HEK293T (cell line): Measurements from ENCODE around the gene CACNA1C.

ENCODE experiments used
- CTBP1 ChIP-seq: fragments of 450-650 bp; IDR thresholded peaks from 2 replicates; pipeline ENCODE4 v1.6.1; 2016; ENCODE audit warnings: borderline replicate concordance
- SP1 ChIP-seq: fragments of 450-650 bp; IDR thresholded peaks from 2 replicates; pipeline ENCODE4 v1.6.1; 2017

DNA sequence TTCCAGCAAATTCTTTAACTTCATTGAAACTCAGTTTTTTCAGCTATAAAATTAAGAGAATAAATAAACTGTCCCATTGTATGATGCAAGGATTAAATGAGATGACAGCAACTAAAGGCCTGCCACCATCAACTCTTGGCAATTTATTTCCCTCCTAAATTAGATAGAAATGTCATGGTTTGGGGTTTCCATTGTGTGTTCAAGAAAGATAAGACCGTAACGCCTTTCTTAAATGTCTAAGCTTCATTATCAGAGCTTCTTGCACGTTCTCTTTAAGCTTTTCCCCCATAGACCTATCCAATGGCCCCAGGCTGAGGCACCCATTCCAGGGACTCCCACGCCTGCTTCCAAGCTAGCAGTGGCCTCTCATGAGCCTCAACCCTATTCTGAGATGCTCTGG, 281.9 kb downstream of the CACNA1C start:
- TF ChIP-seq SP1 = no peak
- TF ChIP-seq CTBP1 = no peak
